NAMALWA (cell line): ENCODE measurements around the gene UNC5CL.
A peak's percentile ranks its signal among the peaks of the same experiment; 100 is the strongest.

Source experiments
- DNase-seq: peaks from one replicate; pipeline ENCODE4 v3.0.0-alpha.2; 2015; ENCODE audit warnings: low spot score

UNC5CL gene

DNA sequence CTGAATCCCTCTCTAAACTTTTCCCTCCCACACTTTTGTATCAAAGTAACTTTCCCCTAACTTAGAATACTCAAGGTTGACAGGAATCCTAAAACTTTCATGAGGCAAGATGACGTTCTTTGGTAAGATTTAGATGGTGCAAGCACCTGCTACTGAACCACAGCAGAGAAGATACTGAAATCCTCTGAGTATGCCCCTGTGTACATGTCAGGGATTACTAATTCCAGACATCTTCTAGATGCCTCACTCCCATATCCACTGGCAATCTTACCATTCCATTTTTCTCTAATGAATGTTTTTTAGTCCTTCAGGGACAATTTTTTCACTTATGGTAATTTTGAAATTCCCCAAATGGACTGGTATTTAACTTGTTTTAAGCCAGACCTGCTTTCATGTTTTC, 23.0 kb upstream of the UNC5CL start:
- no peak for DNase-seq

GRCh38 chr6:41061196-41061726, 22.2 kb upstream of the UNC5CL start:
- DNase-seq, result no peak

- no peak for DNase-seq
Observed at GRCh38 chr6:41059556-41059955, 20.5 kb upstream of the UNC5CL start.

DNA sequence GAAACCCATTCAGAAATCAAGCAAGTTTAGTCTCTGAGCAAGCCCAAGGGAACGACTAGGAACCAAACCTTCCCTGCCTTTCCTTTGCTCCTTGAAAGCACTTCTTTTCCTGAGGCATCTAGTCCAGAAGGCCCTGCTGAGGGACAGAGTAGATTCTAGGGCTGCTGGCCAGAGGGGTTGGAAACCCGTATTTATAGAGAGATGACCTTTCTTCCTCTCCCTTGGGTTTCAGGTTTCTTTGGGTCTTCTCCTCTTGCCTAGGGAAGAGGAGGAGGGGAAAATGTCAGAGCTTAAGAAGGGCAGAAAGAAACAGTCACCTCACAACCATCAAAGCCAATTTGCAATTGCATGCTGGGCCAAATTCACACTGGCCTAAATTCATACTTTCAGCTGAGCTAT, 19.8 kb upstream of the UNC5CL start:
- DNase-seq, result no peak

DNA sequence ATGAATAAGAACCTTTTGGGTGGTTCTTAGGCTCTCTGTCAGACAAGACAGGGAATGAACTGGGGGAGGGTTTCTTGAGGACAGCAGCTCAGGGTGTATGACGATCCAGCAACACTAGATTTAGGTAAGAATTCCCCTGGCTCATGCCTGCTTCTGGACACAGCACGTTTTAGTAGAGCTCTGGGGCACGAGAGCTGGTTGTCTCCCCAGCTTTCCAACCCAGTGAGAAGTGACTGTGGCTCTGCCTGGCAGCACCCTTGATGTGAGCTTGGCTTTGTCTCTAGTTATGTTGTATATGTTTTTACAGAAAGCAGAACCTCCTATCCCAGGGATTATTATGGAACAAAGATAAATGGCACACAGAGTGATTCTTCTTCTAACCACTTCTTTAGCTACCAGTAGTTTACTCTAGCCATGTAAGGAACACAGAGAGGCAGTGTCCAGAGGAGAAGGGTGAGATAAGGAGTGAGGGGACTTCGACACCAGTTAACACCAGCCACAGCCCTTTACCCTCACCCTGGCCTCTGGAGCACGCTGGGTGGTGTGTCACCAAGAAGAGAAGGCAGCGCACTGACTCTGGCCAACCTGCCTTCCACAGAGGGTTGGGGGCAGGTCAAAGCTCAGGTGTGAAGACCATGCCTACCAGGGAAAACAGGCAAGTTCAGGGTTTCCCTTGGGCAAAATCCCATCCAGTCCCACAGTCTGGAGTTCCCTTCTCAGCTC, 17.9 kb upstream of the UNC5CL start:
- no peak for DNase-seq

GRCh38 chr6:41055149-41055548, 16.1 kb upstream of the UNC5CL start:
- DNase-seq, result peak; percentile 30

- no peak for DNase-seq
Observed at GRCh38 chr6:41054511-41054910, 15.5 kb upstream of the UNC5CL start.

DNA sequence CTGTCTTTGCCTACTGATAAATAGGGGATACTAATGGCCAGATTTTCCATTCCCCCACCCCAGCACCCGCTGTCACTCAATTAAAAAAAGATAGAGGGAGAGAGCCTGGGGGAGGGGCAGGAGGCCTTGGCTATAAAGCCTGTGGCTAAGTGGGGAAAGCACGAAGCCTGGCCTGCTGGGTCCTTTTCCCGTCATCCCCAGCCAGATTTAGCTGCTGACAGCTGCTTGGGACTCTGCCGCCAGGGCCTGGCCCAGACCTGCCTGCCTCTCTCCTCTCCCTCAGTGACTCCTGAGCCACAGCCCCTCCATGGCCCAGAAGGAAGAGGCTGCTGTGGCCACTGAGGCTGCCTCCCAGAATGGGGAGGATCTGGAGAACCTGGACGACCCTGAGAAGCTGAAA, 14.0 kb upstream of the UNC5CL start, which contains the start of gene APOBEC2:
APOBEC2 (plus strand) TSS at position 162 of the 400 bp plus-strand sequence; CDS start at position 308, 146 bp downstream.
- DNase-seq, result no peak

DNA sequence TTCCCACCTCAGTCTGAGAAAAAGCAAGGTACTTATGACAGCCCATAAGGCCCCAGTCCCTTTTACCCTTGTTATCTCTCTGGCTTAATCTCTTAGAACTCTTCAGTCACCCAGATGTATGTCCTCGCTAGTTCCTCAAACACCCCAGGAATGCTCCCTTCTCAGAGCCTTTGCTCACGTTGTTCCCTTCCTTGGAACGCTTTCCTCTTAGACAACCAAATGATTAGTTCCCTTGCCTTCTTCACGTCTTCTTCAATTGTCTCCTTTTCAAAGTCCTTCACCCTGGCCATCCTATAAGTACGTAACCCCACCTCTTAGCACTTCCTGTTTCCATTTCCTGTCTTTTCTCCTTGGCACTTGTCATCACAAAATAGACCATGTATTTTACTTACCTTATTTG, 12.9 kb upstream of the UNC5CL start:
- DNase-seq, result peak; percentile 53

GRCh38 chr6:41050536-41050935, 11.5 kb upstream of the UNC5CL start:
- no peak for DNase-seq

GRCh38 chr6:41049955-41050354, 10.9 kb upstream of the UNC5CL start:
- DNase-seq, result no peak

GRCh38 chr6:41049521-41049920, 10.5 kb upstream of the UNC5CL start:
- no peak for DNase-seq

- no peak for DNase-seq
Observed at GRCh38 chr6:41047745-41048732, 9.0 kb upstream of the UNC5CL start.

DNA sequence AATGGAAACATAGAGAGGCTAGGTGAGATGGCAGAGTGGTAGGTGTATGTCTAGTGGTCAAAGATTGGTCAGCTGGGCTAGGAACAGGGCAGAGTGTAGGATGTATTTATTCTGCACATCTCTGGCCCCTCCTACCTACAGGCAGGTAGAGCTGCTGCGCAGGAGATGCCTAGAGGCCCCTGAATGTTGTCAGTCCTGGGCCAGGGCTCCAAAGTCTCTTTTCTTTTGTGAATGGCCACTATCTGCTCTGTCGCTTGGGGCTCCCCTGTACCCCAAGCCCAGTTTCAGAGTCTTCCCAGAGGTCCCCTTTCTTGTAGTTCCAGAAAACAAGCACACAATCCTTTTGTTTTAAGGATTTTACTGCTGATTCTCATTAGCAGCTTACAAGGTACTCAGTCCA, 8.3 kb upstream of the UNC5CL start:
- no peak for DNase-seq

DNA sequence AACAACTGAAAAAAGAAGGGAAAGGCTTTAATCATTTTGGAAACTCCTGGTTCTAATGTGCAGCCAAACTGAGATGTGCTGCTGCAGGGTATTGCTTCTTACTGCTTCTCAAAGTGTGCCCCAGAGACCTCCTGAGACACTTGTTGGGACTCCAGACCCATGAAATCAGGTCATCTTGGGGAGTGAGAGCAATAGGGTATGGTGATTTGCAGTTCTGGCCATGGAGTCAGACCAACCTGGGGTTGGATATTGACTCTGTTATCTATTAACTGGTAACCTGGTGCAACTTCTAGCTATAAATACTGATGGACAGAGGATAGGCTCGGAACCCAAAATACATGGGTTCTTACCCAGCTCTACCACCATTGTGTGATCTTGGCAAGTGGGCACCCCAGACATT, 7.1 kb upstream of the UNC5CL start:
- no peak for DNase-seq

- DNase-seq, result no peak
Observed at GRCh38 chr6:41045664-41046063, 6.6 kb upstream of the UNC5CL start.

DNA sequence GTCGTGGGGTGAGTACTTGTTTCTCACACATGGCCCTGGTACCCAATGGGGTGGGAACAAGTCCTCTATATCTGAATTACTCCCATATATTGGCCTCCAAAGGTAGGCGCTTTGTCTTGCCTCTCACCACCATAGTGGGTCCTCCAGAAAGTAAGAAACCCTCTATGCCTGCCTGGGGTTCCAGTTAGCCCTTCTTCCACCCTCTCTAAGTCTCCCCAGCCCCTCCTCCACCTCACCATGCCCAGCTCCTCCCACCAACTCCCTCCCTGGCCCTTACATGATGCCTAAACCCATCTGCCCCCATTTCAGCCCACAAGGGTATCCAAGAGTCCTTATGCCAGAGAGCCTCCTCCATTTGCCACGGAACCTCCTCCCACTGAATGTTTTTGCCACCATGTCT, 4.1 kb upstream of the UNC5CL start:
- DNase-seq, result no peak

DNA sequence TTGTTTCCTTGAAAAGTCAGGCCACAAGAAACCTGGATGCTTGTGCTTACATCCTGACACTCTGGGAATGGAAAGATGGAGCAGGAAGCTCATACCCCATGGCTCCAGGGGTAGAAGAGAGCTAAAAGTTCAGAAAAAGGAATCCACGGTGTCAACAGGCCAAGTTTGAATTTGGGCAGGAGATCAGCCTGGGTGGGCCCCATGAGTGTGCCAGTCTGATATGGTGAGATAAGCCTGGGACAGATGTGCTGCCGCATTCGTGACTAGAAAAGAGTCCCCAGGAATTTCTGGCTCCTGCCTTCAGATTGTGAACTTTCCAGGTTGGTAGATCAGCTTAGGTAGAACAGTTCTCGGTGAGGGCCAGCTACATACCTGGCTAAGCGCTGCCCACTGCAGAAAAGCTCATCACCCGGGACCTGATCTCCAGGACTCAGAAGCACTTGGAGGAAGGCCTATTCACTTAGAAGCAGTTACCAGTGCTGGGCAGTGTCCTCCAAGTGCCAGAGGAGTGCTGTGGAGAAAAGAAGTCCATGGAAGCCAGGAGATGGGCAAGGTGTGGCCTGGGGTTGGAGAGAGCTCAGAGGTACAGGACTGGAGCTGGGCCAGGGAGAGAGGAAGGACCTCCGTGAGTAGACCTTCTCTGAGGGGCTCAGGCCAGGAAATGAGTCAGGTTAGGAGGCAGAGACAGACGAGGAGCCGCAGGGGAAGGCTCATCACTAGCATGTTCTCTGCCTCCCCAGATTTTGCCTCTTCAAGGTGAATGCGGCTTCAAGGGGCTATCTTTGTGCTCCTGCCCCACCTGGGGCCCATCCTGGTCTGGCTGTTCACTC, 3.4 kb upstream of the UNC5CL start, which contains the start of gene TSPO2:
TSPO2 (plus strand) TSS at position 242 of the 830 bp plus-strand sequence; CDS start at position 761, 519 bp downstream.
- DNase-seq, result no peak

DNA sequence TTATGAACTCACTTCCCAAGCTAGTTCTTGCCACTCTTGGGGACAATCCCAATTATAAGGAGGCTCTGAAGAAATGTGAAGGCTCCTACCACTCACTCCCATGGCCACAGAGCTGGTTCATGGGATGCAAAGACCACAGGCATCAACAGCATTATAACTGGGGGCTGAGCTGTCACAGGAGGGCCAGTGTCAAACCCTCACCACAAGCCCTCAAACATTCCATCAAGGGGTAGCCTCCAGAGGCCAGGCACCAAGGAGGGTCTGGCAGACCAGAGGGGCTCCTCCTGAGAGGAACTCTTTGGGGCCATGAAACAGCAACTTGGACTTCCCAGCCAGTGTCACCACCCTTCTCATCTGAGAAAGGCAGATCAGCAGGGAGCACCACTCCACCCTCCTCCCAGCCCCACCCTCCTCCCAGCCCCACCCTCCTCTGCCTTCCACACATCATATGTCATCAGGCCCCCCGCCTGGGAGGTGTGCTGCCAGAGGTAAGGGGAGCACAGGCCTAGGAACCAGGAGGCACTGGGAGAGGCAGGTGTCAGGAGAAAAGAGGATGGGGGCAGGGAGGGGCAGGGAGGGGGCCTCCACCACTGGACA, 2.0 kb upstream of the UNC5CL start:
- no peak for DNase-seq

DNA sequence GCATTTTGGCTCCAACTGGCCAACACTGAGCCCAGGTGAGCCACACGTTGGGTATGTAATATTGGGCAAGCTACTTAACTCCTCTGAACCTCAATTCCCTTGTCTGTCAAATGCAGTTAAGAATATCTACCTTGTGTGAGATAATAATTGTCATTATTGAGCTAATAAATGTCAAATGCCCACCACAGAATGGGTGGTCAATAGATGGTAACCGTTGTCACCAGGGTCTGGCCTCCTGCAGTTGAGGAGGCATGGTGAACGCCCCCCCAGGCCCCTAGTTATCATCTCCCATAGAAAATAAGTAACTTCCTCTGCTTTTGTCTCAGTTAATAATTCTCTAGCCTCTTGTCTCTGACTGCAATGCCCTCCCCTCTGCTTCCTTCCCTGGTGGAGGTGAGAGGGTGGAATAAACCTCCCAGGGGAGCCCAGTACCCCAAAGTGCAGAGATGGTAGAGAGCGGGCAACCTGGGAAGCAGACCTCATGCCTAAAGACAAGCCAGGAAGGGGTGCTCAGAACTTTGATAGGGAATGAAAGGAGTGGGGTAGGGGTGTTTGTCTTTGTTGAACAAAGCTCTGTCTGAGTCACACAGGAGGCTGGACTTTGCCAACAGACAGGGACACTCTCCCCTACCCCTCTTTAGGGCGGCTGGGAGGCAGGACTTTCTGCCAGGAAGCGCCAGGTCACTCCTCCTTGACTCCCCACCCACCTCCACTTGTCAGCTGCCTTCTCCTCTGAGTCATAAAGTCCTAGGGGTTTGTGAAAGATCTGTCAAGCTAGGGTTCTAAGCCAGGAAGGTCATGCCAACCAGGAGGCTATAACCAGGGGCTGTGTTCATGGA, 1.3 kb upstream of the UNC5CL start:
- no peak for DNase-seq
